Activated CD8-positive, alpha-beta memory T cell treated with anti-CD3 and anti-CD28 coated beads, Interleukin-2, amount 50 U/mL, for 1 hour (primary cell): Measurements from ENCODE around the gene TADA2B.
"Not testable (repeated sequence)": the region's sequence is repeated elsewhere in the genome, so short reads cannot be mapped to it uniquely, and the experiment has no call there.

Experiments
- DNase-seq: peaks from one replicate; pipeline ENCODE4 v3.0.0-alpha.2; 2020; ENCODE audit errors: extremely low read depth

The TADA2B gene

GRCh38 chr4:7083597-7084563 lies 40.7 kb downstream of the TADA2B start:
- DNase-seq, result no peak

GRCh38 chr4:7084564-7084961 lies 41.4 kb downstream of the TADA2B start:
- DNase-seq, result not testable (repeated sequence)

- no peak for DNase-seq
These were observed 43.2 kb downstream of the TADA2B start for GRCh38 chr4:7086384-7086783.

DNA sequence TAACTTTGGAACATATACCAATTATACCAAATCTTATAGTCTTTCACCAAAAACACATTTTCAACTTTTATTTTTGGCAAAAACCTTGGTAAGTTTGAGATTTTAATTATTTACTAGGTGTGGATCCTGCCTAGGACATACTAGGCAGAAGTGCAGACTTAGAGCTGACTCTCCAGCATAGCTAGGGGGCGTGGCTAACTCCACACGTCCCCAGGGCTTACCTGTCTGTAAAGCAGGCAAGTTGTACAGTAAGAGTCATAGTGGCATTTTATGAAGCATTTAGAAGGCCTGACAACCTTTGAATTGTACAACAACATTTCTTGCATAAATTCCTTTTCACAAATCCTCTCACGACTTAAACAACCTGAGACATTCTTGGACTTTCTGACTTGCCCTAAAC lies 43.9 kb downstream of the TADA2B start:
- no peak for DNase-seq

DNA sequence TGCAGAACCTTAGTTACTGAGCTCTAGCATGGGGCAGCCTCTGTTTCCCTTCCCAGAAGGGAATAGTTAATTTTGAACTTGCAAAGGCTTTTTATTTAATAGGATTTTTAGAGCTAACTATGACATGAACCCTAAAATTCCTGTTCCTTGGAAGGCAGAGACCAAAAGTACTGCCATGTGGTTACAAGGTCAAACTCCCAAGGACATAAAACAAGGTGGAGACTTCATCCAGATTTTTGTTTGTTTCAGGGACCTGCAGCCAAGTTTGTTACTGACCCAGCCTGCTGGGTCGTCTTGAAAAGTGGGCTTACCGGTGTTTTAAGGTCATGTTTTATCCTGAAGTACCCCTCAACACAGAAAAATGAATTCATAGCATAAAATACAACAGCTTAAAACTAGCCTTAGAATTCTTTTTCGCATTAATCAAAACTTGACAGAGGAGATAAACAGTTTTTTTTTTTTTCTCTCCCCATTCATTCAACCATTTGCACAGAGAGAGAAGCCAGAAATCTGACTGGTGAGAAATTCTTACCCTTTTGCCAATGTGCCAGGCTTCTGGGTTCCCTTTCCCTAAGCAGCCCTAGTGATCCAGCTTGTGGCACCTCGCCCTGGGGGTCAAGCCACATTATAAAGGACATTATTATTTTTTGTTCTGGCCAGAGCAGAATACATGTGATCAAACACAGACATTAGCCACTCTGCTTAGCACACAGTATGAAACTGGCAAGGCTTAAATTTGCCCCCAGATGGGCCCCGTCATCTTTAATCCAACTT lies 46.2 kb downstream of the TADA2B start:
- no peak for DNase-seq

DNA sequence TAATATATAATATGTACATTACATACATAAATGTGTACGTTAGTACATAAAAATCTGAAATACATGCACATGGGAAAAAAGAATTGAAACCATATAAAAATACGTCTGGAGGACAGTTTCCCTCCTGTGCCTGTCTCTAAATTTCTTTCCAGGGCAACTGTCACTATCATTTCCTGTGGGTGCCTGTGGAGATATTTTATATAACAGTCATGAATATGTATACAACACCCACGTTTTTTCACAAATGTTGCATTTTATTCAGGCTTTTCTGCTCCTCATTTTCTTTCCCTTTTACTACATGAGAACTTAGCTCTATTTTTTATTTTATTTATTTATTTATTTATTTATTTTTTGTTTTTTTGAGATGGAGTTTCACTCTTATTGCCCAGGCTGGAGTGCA lies 48.9 kb downstream of the TADA2B start:
- no peak for DNase-seq

DNA sequence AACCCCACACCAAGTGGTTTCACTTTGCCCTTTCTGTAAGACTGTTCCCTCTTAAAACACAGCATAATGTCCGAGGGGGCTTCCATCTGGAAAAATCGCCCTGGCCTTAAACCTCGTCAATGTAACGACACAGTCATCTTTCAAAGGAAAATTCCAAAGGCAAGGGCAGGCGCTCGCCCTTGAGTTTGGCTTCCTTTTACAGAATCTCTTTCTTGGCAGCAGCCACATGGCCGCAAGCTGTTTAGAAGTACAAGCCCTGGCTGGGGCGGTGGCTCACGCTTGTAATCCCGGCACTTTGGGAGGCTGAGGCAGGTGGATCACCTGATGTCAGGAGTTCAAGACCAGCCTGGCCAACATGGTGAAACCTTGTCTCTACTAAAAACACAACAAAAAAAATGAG lies 51.7 kb downstream of the TADA2B start:
- DNase-seq, result no peak

GRCh38 chr4:7095611-7096155 lies 52.5 kb downstream of the TADA2B start:
- DNase-seq, result no peak

- no peak for DNase-seq
These were observed 53.1 kb downstream of the TADA2B start for GRCh38 chr4:7096236-7096635.

DNA sequence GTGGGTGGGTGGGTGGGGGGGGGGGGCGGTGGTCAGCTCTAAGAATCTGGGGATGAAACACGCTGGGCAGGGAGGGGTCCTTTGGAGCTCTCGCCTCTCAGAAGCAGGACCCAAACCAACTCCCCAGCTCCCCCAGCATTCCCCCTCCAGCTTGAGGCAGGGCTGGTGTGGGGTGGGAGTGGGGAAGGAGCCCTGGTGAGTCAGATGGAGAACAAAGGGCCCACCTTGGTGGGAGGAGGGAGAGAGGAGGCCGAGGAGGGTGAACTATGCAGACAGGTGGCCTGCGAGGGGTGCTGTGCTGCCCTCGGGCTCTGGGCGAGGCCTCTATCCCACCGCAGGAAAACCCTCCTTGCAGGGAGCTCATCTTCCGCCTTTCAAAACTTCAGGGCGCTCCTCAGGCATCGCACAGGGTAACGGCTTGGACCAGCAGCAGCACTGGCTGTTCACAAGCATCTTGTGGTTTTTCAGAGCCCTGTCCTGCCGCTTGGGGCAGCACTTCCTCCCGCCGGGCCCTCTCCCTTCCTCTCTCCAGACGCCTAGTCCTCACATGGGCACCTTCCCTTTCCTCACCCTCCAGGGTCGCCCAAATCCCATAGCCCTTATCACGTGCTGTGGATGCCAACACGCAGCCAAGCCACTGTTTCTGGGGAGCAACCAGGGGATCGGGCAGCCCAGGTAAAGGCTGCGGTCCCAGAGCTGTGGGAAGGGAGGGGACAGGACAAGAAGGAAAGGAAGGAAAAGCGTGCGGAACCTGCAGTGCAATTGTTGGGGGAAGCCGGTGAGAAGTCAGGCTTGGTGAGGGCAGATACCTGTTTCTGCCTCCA lies 58.7 kb downstream of the TADA2B start:
- DNase-seq, result no peak

- not testable (repeated sequence) for DNase-seq
These were observed 59.3 kb downstream of the TADA2B start for GRCh38 chr4:7102516-7102909.

GRCh38 chr4:7103031-7103606 lies 59.9 kb downstream of the TADA2B start:
- DNase-seq, result peak; percentile 50

- DNase-seq, result no peak
These were observed 60.6 kb downstream of the TADA2B start for GRCh38 chr4:7103607-7104365.

DNA sequence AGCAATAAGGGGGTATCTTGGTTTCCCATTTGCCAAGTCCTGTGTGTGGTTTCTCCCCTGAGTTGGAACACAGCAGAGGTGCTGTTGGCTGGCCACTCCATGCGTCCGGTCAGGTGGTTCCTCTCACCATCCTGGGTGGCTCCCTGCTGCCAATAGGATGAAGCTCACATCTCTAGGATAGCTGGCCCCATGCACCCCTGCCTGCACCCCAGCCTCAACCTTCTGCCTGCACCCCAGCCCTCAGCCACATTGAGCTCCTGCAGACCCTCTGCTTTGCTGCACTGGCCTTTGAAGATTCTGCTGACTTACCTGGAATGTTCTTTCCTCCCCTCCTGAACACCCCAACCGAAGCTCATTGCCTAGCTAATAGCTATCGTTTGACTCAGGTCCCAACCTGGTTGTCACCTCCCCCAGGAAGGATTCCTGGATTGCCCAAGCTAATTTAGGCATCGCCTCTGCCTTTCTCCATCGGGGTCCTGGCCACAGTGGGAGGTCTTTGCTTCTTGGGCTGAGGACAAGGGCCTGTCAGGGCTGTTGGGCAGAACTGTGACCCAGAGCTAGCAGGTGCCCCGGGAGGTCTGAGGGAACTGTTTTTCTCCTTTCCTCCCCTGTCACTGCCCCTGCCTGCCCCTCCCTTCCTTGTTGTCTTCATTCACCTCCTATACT lies 61.3 kb downstream of the TADA2B start:
- DNase-seq, result no peak

GRCh38 chr4:7105276-7105675 lies 62.1 kb downstream of the TADA2B start:
- DNase-seq, result no peak

DNA sequence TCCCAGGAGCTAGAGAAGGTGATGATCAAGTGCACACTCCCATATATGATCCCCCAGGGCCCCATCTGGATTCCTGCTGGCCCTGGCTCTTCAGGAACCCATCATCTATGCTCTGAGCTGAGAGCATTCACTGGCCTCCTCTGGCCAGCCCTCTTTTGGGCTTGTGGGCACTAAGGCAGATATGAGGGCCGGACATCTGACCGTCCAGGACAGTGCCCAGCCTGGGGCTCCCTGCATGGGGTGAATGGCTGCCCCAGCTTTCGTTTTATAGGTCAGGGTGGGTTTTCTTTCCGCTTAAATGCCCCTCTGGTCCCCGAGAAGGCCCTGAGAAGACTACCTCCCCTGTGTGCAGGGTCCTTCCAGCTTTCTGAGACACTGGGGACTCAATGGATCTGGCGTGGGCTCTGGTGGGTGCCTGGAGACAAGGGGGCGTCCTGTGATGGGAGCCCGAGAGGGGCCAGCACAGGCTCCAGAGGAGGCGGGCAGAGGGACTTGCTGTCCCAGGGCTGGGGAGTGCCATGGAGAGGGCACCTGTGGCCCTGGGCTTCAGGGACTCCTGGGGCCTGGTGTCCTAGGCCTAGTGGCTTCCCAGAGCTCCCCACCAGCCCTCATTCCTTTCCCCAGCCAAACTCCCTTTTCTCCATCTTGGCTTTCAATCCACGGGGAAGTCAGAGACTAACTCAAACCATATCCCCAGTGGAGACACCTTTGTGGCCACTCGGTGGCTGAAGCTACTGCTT lies 64.2 kb downstream of the TADA2B start:
- DNase-seq, result no peak
